A549 (cell line): ENCODE results near the gene SEPTIN11. TPM values are rescaled to one million over a fixed set of nuclear protein-coding genes. Genes with fewer than 3 reads are reported as not detected.

Experiments used
- ATAC-seq, 2 experiments: fragments of 200-7000 bp in 1 of 2; fragments of >200 bp in 1 of 2; cut with Nextera tagmentation in 1 of 2; cut with Tn5 transposase in 1 of 2; 3 replicates each; pipeline versions ENCODE4 v1.8.0 to v1.9.1; 2018 to 2020; ENCODE audit warnings: mild to moderate bottlenecking in 1 of 2, moderate library complexity in 1 of 2
- CTCF ChIA-PET: fragments of 300-600 bp; sonication (Branson Sonifier 250); formaldehyde crosslinking; extraction: SDS; loops from one replicate; lab custom pipeline; 2021; ENCODE audit warnings: antibody characterized with exemption, inconsistent platforms; lab: Yijun Ruan, JAX
- POLR2A ChIA-PET: fragments of 350-600 bp; formaldehyde crosslinking; extraction: SDS; loops from one replicate; lab custom pipeline; 2021; ENCODE audit warnings: antibody characterized with exemption, inconsistent platforms; lab: Yijun Ruan, JAX
- DNase-seq, 2 experiments: peaks; one replicate each; pipeline versions ENCODE4 v3.0.0 to v3.0.0-alpha.2; 2011 to 2016; ENCODE audit warnings: low read depth in 1 of 2, low spot score in 1 of 2
- FAIRE-seq: peaks from 2 replicates; lab custom pipeline; 2011; peaks lifted over from hg19 to GRCh38; lab: Jason Lieb, UNC
- H3K27ac ChIP-seq, 2 experiments: fragments of >200 bp; sonication (Bioruptor Twin); formaldehyde crosslinking; 3 replicates each; pipeline ENCODE4 v1.5.1; 2016 to 2017
- H3K4me1 ChIP-seq: fragments of >200 bp; sonication (Bioruptor Twin); formaldehyde crosslinking; 3 replicates; pipeline ENCODE4 v1.6.1; 2016
- H3K4me2 ChIP-seq: fragments of >200 bp; sonication (Bioruptor Twin); formaldehyde crosslinking; 3 replicates; pipeline ENCODE4 v1.6.1; 2016
- H3K4me3 ChIP-seq: fragments of >200 bp; sonication (Bioruptor Twin); formaldehyde crosslinking; 3 replicates; pipeline ENCODE4 v1.5.1; 2016
- H3K9me3 ChIP-seq: fragments of >200 bp; sonication (Bioruptor Twin); formaldehyde crosslinking; 3 replicates; pipeline ENCODE4 v1.6.1; 2016
- BCL3 ChIP-seq: fragments of >200 bp; sonication (Bioruptor Twin); formaldehyde crosslinking; IDR thresholded peaks from 3 replicates; pipeline ENCODE4 v1.6.1; 2016
- CBX2 ChIP-seq: fragments of 200-600 bp; sonication (generic); IDR thresholded peaks from 2 replicates; pipeline ENCODE4 v1.6.1; 2016; ENCODE audit warnings: low read depth, mild to moderate bottlenecking, borderline replicate concordance
- CHD4 ChIP-seq: fragments of 200-600 bp; sonication (generic); IDR thresholded peaks from 2 replicates; pipeline ENCODE4 v1.6.1; 2016; ENCODE audit warnings: antibody characterized with exemption, mild to moderate bottlenecking, borderline replicate concordance
- EP300 ChIP-seq, 2 experiments: fragments of >200 bp; sonication (Bioruptor Twin); formaldehyde crosslinking; IDR thresholded peaks; 2 replicates in 1 of 2; 3 replicates in 1 of 2; pipeline ENCODE4 v1.6.1; 2016 to 2017
- FOSB ChIP-seq: fragments of 250-450 bp; sonication (Bioruptor Pico); IDR thresholded peaks from 2 replicates; pipeline ENCODE4 v1.5.0; 2020; ENCODE audit warnings: mild to moderate bottlenecking, moderate library complexity
- FOSL2 ChIP-seq, 2 experiments: fragments of 450-650 bp in 1 of 2; fragments of >200 bp in 1 of 2; sonication (Bioruptor Twin) in 1 of 2; formaldehyde crosslinking; IDR thresholded peaks; 2 replicates each; pipeline versions ENCODE4 v1.5.0 to v1.6.1; 2016 to 2020; ENCODE audit warnings: mild to moderate bottlenecking in 1 of 2, moderate library complexity in 1 of 2
- FOXS1 ChIP-seq: fragments of 250-450 bp; sonication (Bioruptor Pico); IDR thresholded peaks from 2 replicates; pipeline ENCODE4 v1.5.0; 2020; ENCODE audit warnings: mild to moderate bottlenecking, moderate library complexity
- GATA3 ChIP-seq: IDR thresholded peaks from 2 replicates; pipeline ENCODE4 v1.6.1; 2012; ENCODE audit warnings: borderline replicate concordance
- HDAC2 ChIP-seq: fragments of 200-600 bp; sonication (generic); IDR thresholded peaks from 2 replicates; pipeline ENCODE4 v1.6.1; 2016
- HOXB13 ChIP-seq: fragments of 250-450 bp; sonication (Bioruptor Pico); IDR thresholded peaks from 2 replicates; pipeline ENCODE4 v1.5.0; 2020; ENCODE audit warnings: low read depth, mild to moderate bottlenecking, moderate library complexity
- KDM1A ChIP-seq: fragments of 200-600 bp; sonication (generic); IDR thresholded peaks from 2 replicates; pipeline ENCODE4 v1.6.1; 2016; ENCODE audit warnings: low read depth, mild to moderate bottlenecking
- KDM5A ChIP-seq: fragments of 200-600 bp; sonication (generic); IDR thresholded peaks from 2 replicates; pipeline ENCODE4 v1.6.1; 2016; ENCODE audit warnings: antibody characterized with exemption, mild to moderate bottlenecking
- MAX ChIP-seq: IDR thresholded peaks from 2 replicates; pipeline ENCODE4 v1.6.1; 2012
- MAZ ChIP-seq: fragments of 150-350 bp; IDR thresholded peaks from 2 replicates; pipeline ENCODE4 v1.6.1; 2014; ENCODE audit warnings: antibody characterized with exemption, low read depth, low read length, borderline replicate concordance
- MYC ChIP-seq: IDR thresholded peaks from 2 replicates; pipeline ENCODE4 v1.6.1; 2012; ENCODE audit warnings: mild to moderate bottlenecking, inconsistent platforms, low read length, improper control_type of control experiment, borderline replicate concordance
- NPAS2 ChIP-seq: fragments of 250-450 bp; sonication (Bioruptor Pico); IDR thresholded peaks from 2 replicates; pipeline ENCODE4 v1.8.0; 2022; ENCODE audit warnings: mild to moderate bottlenecking, moderate library complexity, borderline replicate concordance
- PBX3 ChIP-seq: IDR thresholded peaks from 2 replicates; pipeline ENCODE4 v1.6.1; 2012
- PHF8 ChIP-seq: fragments of 200-600 bp; sonication (generic); IDR thresholded peaks from 2 replicates; pipeline ENCODE4 v1.6.1; 2016; ENCODE audit warnings: low read depth, mild to moderate bottlenecking, antibody characterized with exemption, moderate library complexity, borderline replicate concordance
- RAD21 ChIP-seq, 2 experiments: fragments of >200 bp in 1 of 2; sonication (Bioruptor Twin) in 1 of 2; formaldehyde crosslinking in 1 of 2; IDR thresholded peaks in 1 of 2; conservative IDR thresholded peaks in 1 of 2; 2 replicates in 1 of 2; 3 replicates in 1 of 2; pipeline ENCODE4 v1.6.1; 2012 to 2018; ENCODE audit warnings: inconsistent platforms in 1 of 2
- SREBF2 ChIP-seq: fragments of 450-650 bp; IDR thresholded peaks from 2 replicates; pipeline ENCODE4 v1.6.1; 2014; ENCODE audit warnings: mild to moderate bottlenecking, moderate library complexity
- TP53 ChIP-seq: fragments of 250-450 bp; sonication (Bioruptor Pico); IDR thresholded peaks from 2 replicates; pipeline ENCODE4 v1.5.0; 2021; ENCODE audit warnings: mild to moderate bottlenecking, moderate library complexity
- ZSCAN20 ChIP-seq: fragments of 250-450 bp; sonication (Bioruptor Pico); IDR thresholded peaks from 2 replicates; pipeline ENCODE4 v1.8.0; 2022; ENCODE audit warnings: mild to moderate bottlenecking, moderate library complexity
- WGBS: methylation state at CpG from one replicate; pipeline ENCODE4 v1.1.6; 2017; ENCODE audit errors: missing lambda C conversion rate; 5-methylcytosine and 5-hydroxymethylcytosine counted together
- polyA plus RNA-seq, 4 experiments: library from polyadenylated mRNA; depleted of rRNA in 3 of 4; stranded (reverse); fragments of >200 nt; fragmentation: RNase III in 1 of 4; extraction: RNeasy Plus Mini Kit Qiagen cat#74134 plus additional on column Dnase treatment in 1 of 4; gene quantifications; 2 replicates in 3 of 4; 3 replicates in 1 of 4; pipeline ENCODE4 v1.2.3, GENCODE V29; 2011 to 2017
- TF ChIP-seq, protein P1 (sequence below): fragments of 450-650 bp; IDR thresholded peaks from 2 replicates; pipeline ENCODE4 v1.6.1; 2014; ENCODE audit warnings: antibody characterized with exemption
- TF ChIP-seq, protein P2 (sequence below): fragments of 150-350 bp; IDR thresholded peaks from 2 replicates; pipeline ENCODE4 v1.6.1; 2014; ENCODE audit warnings: low read depth, mild to moderate bottlenecking, low read length
- TF ChIP-seq, protein P3 (sequence below): fragments of 200-600 bp; sonication (generic); IDR thresholded peaks from 2 replicates; pipeline ENCODE4 v1.6.1; 2016; ENCODE audit warnings: antibody characterized with exemption, mild to moderate bottlenecking, moderate library complexity
- TF ChIP-seq, protein P4 (sequence below): fragments of >200 bp; sonication (Bioruptor Twin); formaldehyde crosslinking; IDR thresholded peaks from 2 replicates; pipeline ENCODE4 v1.6.1; 2016

Gene SEPTIN11
- polyA plus RNA-seq, 2 of the 4 experiments (the other 2 are of a cell fraction), result 40.2 to 69.5 TPM

GRCh38 chr4:76987685-76988084, 38.1 kb downstream of the SEPTIN11 start:
- H3K27ac ChIP-seq, result no peak overlapping the region
- no peak for FAIRE-seq
- CTCF ChIA-PET, result interaction anchor here (0.7 to 1.4 kb wide), 3 partner anchors 12 to 65 kb away, joined by 3 read pairs; no protein-coding TSS in a partner anchor
- H3K4me3 ChIP-seq, result no peak overlapping the region
- POLR2A ChIA-PET, result interaction anchor here (0.6 kb wide), 1 partner anchor 13 kb away, joined by 3 read pairs; no protein-coding TSS in a partner anchor
- 87% methylated on average over 4 of the region's 4 CpGs for WGBS
- H3K4me2 ChIP-seq, result no peak overlapping the region
- no peaks in the 10 kb centered on the region; the same call in 2 of the 3 replicates for H3K4me1 ChIP-seq
- no peak for DNase-seq
- no peak for ATAC-seq
- TF ChIP-seq EP300 (IDR thresholded peaks at IDR 0.05), result no peak
- no peak for TF ChIP-seq ZSCAN20
- no peak for TF ChIP-seq GATA3
- TF ChIP-seq KDM5A, result no peak
- TF ChIP-seq RAD21 (conservative IDR thresholded peaks at IDR 0.05 in 1 of 2, IDR thresholded peaks at IDR 0.05 in 1 of 2), result no peak
- TF ChIP-seq CHD4, result no peak
- TF ChIP-seq, protein P1, sequence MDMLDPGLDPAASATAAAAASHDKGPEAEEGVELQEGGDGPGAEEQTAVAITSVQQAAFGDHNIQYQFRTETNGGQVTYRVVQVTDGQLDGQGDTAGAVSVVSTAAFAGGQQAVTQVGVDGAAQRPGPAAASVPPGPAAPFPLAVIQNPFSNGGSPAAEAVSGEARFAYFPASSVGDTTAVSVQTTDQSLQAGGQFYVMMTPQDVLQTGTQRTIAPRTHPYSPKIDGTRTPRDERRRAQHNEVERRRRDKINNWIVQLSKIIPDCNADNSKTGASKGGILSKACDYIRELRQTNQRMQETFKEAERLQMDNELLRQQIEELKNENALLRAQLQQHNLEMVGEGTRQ, result no peak
- TF ChIP-seq NPAS2 (CRISPR knock-in tag), result no peak
- no peak for TF ChIP-seq PHF8
- no peak for TF ChIP-seq SREBF2
- no peak for TF ChIP-seq MAX
- TF ChIP-seq PBX3, result no peak
- TF ChIP-seq CBX2, result no peak
- TF ChIP-seq MAZ, result no peak
- TF ChIP-seq, all 56 proteins: peak for 0
- no peaks in the 10 kb centered on the region for H3K9me3 ChIP-seq

GRCh38 chr4:76989391-76990061, 40.0 kb downstream of the SEPTIN11 start:
- Histone ChIP-seq H3K27ac (no peak overlapping the region), H3K4me3 (no peak overlapping the region), H3K9me3 (no peaks in the 10 kb centered on the region), H3K4me2 (no peak overlapping the region), H3K4me1 (no peaks in the 10 kb centered on the region; the same call in 2 of the 3 replicates)
- DNase-seq (no peak), ATAC-seq (no peak), FAIRE-seq (no peak)
- 96% methylated on average over 13 of the region's 13 CpGs for WGBS
- ChIA-PET POLR2A (no interaction called here), CTCF (interaction anchor here (2.0 kb wide), 1 partner anchor 55 kb away, joined by 4 read pairs; no protein-coding TSS in a partner anchor)
- TF ChIP-seq RAD21 (conservative IDR thresholded peaks at IDR 0.05 in 1 of 2, IDR thresholded peaks at IDR 0.05 in 1 of 2) (no peak), KDM1A (no peak), HDAC2 (no peak), FOXS1 (no peak), BCL3 (no peak), HOXB13 (CRISPR knock-in tag) (no peak), FOSB (CRISPR knock-in tag) (no peak), EP300 (IDR thresholded peaks at IDR 0.05) (no peak), PHF8 (no peak), MYC (no peak), FOSL2 (IDR thresholded peaks at IDR 0.05) (no peak), FOSL2 (CRISPR knock-in tag; IDR thresholded peaks at IDR 0.05) (no peak), TP53 (CRISPR knock-in tag) (no peak)
- TF ChIP-seq, protein P2, sequence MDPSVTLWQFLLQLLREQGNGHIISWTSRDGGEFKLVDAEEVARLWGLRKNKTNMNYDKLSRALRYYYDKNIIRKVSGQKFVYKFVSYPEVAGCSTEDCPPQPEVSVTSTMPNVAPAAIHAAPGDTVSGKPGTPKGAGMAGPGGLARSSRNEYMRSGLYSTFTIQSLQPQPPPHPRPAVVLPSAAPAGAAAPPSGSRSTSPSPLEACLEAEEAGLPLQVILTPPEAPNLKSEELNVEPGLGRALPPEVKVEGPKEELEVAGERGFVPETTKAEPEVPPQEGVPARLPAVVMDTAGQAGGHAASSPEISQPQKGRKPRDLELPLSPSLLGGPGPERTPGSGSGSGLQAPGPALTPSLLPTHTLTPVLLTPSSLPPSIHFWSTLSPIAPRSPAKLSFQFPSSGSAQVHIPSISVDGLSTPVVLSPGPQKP, result no peak
- TF ChIP-seq, protein P3, sequence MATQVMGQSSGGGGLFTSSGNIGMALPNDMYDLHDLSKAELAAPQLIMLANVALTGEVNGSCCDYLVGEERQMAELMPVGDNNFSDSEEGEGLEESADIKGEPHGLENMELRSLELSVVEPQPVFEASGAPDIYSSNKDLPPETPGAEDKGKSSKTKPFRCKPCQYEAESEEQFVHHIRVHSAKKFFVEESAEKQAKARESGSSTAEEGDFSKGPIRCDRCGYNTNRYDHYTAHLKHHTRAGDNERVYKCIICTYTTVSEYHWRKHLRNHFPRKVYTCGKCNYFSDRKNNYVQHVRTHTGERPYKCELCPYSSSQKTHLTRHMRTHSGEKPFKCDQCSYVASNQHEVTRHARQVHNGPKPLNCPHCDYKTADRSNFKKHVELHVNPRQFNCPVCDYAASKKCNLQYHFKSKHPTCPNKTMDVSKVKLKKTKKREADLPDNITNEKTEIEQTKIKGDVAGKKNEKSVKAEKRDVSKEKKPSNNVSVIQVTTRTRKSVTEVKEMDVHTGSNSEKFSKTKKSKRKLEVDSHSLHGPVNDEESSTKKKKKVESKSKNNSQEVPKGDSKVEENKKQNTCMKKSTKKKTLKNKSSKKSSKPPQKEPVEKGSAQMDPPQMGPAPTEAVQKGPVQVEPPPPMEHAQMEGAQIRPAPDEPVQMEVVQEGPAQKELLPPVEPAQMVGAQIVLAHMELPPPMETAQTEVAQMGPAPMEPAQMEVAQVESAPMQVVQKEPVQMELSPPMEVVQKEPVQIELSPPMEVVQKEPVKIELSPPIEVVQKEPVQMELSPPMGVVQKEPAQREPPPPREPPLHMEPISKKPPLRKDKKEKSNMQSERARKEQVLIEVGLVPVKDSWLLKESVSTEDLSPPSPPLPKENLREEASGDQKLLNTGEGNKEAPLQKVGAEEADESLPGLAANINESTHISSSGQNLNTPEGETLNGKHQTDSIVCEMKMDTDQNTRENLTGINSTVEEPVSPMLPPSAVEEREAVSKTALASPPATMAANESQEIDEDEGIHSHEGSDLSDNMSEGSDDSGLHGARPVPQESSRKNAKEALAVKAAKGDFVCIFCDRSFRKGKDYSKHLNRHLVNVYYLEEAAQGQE, result no peak
- TF ChIP-seq, protein P4, sequence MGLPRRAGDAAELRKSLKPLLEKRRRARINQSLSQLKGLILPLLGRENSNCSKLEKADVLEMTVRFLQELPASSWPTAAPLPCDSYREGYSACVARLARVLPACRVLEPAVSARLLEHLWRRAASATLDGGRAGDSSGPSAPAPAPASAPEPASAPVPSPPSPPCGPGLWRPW, result no peak
- TF ChIP-seq, protein P1, result no peak
